PC-9 (cell line): ENCODE measurements around the gene LHFPL2. TPM values are rescaled to one million over a fixed set of nuclear protein-coding genes. Genes with fewer than 3 reads are reported as not detected.
A peak's percentile ranks its signal among the peaks of the same experiment; 100 is the strongest.

Experiments used
- BruUV-seq: library from RNA; stranded (reverse); fragments of 400-500 nt; replicated peaks from 2 replicates; lab custom pipeline; 2021; lab: Mats Ljungman, UMichigan
- CTCF ChIA-PET: fragments of 300-600 bp; sonication (Branson Sonifier 250); formaldehyde crosslinking; loops from one replicate; lab custom pipeline; 2022; ENCODE audit warnings: antibody characterized with exemption; lab: Charles Lee
- POLR2A ChIA-PET: fragments of 300-600 bp; sonication (Branson Sonifier 250); formaldehyde crosslinking; loops from one replicate; lab custom pipeline; 2022; ENCODE audit warnings: antibody characterized with exemption; ENCODE audit not compliant: unreplicated experiment; lab: Charles Lee
- DNase-seq, 2 experiments: peaks; one replicate each; pipeline versions ENCODE4 v3.0.0 to v3.0.0-alpha.2; 2015 to 2022; ENCODE audit warnings: mixed read lengths in 1 of 2
- H2AFZ ChIP-seq: fragments of 200-600 bp; sonication (generic); 2 replicates; pipeline ENCODE4 v1.8.1; 2017; ENCODE audit warnings: antibody characterized with exemption
- H3F3A ChIP-seq: fragments of 200-600 bp; sonication (generic); 2 replicates; pipeline ENCODE4 v1.8.1; 2017; ENCODE audit warnings: antibody characterized with exemption, mild to moderate bottlenecking, low read depth; ENCODE audit not compliant: insufficient read depth
- H3K27ac ChIP-seq: fragments of 200-600 bp; sonication (generic); 2 replicates; pipeline ENCODE4 v1.6.1; 2016; ENCODE audit warnings: mixed run types
- H3K27me3 ChIP-seq: fragments of 200-600 bp; sonication (generic); 2 replicates; pipeline ENCODE4 v1.6.1; 2016; ENCODE audit warnings: low read depth, mixed run types; ENCODE audit not compliant: insufficient read depth
- H3K36me3 ChIP-seq: fragments of 200-600 bp; sonication (generic); 2 replicates; pipeline ENCODE4 v1.6.1; 2016; ENCODE audit warnings: low read depth, mixed run types
- H3K4me1 ChIP-seq: fragments of 200-600 bp; sonication (generic); replicated peaks from 2 replicates; pipeline ENCODE4 v1.6.1; 2016; ENCODE audit warnings: mixed run types; ENCODE audit not compliant: insufficient read depth
- H3K4me2 ChIP-seq: fragments of 200-600 bp; sonication (generic); 2 replicates; pipeline ENCODE4 v1.6.1; 2017; ENCODE audit warnings: mixed run types
- H3K4me3 ChIP-seq: fragments of 200-600 bp; sonication (generic); 2 replicates; pipeline ENCODE4 v1.6.1; 2016; ENCODE audit warnings: mixed run types
- H3K79me2 ChIP-seq: fragments of 200-600 bp; sonication (generic); 2 replicates; pipeline ENCODE4 v1.6.1; 2017; ENCODE audit warnings: low read depth, mixed run types
- H3K9me2 ChIP-seq: fragments of 200-600 bp; sonication (generic); 2 replicates; pipeline ENCODE4 v1.8.1; 2017; ENCODE audit warnings: mild to moderate bottlenecking; ENCODE audit not compliant: insufficient read depth
- H3K9me3 ChIP-seq: fragments of 200-600 bp; sonication (generic); 2 replicates; pipeline ENCODE4 v1.8.1; 2016; ENCODE audit warnings: low read depth; ENCODE audit not compliant: insufficient read depth
- H4K20me1 ChIP-seq: fragments of 200-600 bp; sonication (generic); 2 replicates; pipeline ENCODE4 v1.8.1; 2017; ENCODE audit not compliant: insufficient read depth
- EZH2 ChIP-seq: fragments of 200-600 bp; sonication (generic); IDR thresholded peaks from 2 replicates; pipeline ENCODE4 v1.8.0; 2017; ENCODE audit warnings: antibody characterized with exemption, low read depth
- intact Hi-C: fragments of 100-400 bp; cut with micrococcal nuclease; formaldehyde crosslinking; loops from one replicate; pipeline ENCODE4 v1.10.0; 2022; ENCODE audit not compliant: unreplicated experiment
- total RNA-seq: library from RNA; stranded (reverse); gene quantifications from 2 replicates; pipeline ENCODE4 v1.2.3, GENCODE V29; 2021
- TF ChIP-seq, protein P1 (sequence below): fragments of 200-600 bp; sonication (generic); conservative IDR thresholded peaks from 2 replicates; pipeline ENCODE4 v1.6.1; 2017; ENCODE audit warnings: mixed run types, antibody characterized with exemption, mild to moderate bottlenecking, moderate library complexity

The LHFPL2 gene
- total RNA-seq, 1 experiment from 2014 or later, result 10.1 TPM

DNA sequence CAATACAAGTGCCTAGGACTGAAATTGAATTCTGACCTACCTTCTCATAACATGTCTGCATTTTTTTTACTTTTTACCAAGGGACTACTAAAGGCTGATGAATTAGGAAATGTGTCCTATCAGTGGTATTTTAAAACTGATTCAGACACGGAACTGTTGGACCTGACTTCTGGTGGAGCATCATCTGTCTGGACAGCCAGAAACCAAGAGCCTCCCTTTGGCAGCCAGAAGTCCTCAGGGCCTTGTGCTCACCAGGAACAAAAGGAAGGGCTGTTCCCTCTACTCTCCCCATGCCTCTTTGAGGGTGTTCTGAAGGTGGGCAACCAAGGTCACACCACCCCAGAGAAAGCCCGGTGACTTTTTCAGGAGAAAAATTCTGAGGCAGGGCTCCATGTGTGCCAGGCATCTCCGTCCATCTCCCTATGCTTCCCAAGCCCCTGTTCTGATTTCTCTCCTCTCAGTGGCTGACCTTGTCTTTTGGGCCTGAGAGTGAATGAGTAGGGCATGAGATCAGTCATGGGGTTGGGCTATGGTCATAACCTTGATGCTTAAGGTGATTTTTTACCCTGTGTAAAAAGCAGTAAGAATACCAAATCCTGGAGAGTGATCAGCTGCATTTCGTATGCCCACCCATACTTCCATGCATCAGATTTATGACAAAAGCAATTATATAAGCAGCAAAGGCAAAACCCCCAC, 144.5 kb downstream of the LHFPL2 start:
- no peaks in the 10 kb centered on the region for H3K27me3 ChIP-seq
- intact Hi-C loops, result loop anchor here (1.0 to 10.0 kb wide), 2 partner anchors 25 to 91 kb away; no protein-coding TSS in a partner anchor
- H3K9me2 ChIP-seq, result no peaks in the 10 kb centered on the region
- no peak overlapping the region for H2AFZ ChIP-seq
- no TSS peak for BruUV-seq
- H4K20me1 ChIP-seq, result no peaks in the 10 kb centered on the region
- CTCF ChIA-PET, result no interaction called here
- H3K4me3 ChIP-seq, result peak overlapping the region; percentile 13; the same call in 1 of the 2 replicates
- no peak for DNase-seq
- peak overlapping the region; percentile 75 for H3K4me2 ChIP-seq
- peak overlapping the region; percentile 98 for H3K27ac ChIP-seq
- no peaks in the 10 kb centered on the region for H3K9me3 ChIP-seq
- POLR2A ChIA-PET, result no interaction called here
- peaks cover 70% of the 10 kb centered on the region for H3K4me1 ChIP-seq
- H3K36me3 ChIP-seq, result no peaks in the 10 kb centered on the region
- peaks cover 83% of the 10 kb centered on the region for H3K79me2 ChIP-seq
- H3F3A ChIP-seq, result peaks cover 33% of the 10 kb centered on the region
- TF ChIP-seq, protein P1, sequence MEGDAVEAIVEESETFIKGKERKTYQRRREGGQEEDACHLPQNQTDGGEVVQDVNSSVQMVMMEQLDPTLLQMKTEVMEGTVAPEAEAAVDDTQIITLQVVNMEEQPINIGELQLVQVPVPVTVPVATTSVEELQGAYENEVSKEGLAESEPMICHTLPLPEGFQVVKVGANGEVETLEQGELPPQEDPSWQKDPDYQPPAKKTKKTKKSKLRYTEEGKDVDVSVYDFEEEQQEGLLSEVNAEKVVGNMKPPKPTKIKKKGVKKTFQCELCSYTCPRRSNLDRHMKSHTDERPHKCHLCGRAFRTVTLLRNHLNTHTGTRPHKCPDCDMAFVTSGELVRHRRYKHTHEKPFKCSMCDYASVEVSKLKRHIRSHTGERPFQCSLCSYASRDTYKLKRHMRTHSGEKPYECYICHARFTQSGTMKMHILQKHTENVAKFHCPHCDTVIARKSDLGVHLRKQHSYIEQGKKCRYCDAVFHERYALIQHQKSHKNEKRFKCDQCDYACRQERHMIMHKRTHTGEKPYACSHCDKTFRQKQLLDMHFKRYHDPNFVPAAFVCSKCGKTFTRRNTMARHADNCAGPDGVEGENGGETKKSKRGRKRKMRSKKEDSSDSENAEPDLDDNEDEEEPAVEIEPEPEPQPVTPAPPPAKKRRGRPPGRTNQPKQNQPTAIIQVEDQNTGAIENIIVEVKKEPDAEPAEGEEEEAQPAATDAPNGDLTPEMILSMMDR, result no peak
- no peak for TF ChIP-seq EZH2

DNA sequence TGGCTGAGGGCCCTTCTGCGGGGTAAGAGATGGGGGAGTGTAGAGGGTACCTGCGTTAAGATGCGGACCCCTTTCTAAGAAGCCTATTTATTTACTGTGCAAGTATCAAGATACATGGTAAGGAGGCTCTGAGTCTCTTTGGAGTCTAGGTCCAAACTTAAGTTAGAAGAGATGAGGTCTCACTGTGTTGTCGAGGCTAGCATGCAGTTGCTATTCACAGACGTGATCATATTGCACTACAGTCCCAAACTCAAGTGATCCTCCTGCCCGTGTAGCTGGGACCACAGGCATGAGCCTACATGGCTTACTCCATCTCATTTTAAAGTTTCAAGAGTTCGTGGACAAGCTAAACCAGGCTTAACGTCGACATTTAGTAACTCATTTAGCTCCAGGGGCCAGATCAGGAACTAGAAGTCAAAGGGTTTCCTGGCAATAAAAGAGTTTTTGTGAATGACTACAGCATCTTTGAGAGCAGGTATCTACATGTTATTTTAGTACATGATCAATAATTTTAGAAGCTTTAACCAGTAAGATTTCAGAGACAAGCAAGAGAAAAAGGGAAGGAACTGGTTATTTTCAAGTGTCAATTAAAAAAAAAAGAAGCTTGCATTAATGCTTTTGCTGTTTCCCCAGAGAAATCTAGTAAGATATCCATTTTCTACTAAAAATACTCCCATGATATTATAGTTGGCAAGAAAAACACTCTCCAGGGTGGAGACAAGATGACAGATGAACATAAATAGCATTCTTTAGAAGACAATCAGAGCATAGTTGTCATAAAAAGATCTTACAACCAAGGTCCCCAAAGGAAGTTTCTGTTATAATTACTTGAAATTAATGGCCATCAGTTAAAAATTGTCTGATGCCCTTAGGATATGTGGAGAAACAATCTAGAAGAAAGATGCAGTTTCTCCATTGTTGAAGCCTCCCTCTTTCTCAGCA, 146.9 kb downstream of the LHFPL2 start:
- no peak for DNase-seq
- no peak overlapping the region for H2AFZ ChIP-seq
- H3K9me2 ChIP-seq, result no peaks in the 10 kb centered on the region
- no peaks in the 10 kb centered on the region for H3K9me3 ChIP-seq
- H3K36me3 ChIP-seq, result no peaks in the 10 kb centered on the region
- H3K4me2 ChIP-seq, result no peak overlapping the region
- intact Hi-C loops, result loop anchor here (10.0 kb wide), 1 partner anchor 93 kb away; no protein-coding TSS in a partner anchor
- H4K20me1 ChIP-seq, result no peaks in the 10 kb centered on the region
- peaks cover 30% of the 10 kb centered on the region for H3F3A ChIP-seq
- ChIA-PET CTCF (no interaction called here), POLR2A (no interaction called here)
- peaks cover 70% of the 10 kb centered on the region for H3K79me2 ChIP-seq
- no peak overlapping the region for H3K4me3 ChIP-seq
- BruUV-seq, result no TSS peak
- TF ChIP-seq EZH2, result no peak
- TF ChIP-seq, protein P1, result no peak
- H3K4me1 ChIP-seq, result peaks cover 59% of the 10 kb centered on the region
- 0 out of 2 replicates have a peak overlapping the region, but pooled peaks have one; percentile 22 for H3K27ac ChIP-seq
- H3K27me3 ChIP-seq, result no peaks in the 10 kb centered on the region

DNA sequence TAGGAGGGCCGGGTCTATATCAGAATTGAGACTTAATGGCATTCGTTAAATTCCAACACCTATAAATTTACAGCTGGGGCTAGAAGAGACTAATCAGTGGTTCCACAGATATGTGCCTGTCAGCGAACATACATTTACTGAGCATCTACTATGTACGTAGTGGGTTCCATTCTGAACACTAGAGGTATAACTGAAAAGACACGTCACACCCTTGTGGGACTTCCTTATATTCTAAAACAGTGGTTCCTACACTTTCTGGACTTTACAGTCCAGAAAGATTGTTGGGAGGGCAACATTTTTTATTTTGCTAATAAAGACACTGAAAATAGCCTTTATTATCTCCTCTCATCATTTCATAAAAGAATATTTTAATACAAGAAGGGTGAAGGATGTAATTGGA, 147.7 kb downstream of the LHFPL2 start:
- Histone ChIP-seq H3K36me3 (no peaks in the 10 kb centered on the region), H3K27ac (no peak overlapping the region), H3K4me3 (no peak overlapping the region), H3K79me2 (peaks cover 65% of the 10 kb centered on the region), H2AFZ (no peak overlapping the region), H3K9me3 (no peaks in the 10 kb centered on the region), H3K9me2 (no peaks in the 10 kb centered on the region), H3K4me2 (no peak overlapping the region), H4K20me1 (no peaks in the 10 kb centered on the region), H3K4me1 (peaks cover 59% of the 10 kb centered on the region), H3K27me3 (no peaks in the 10 kb centered on the region), H3F3A (peaks cover 25% of the 10 kb centered on the region)
- no TSS peak for BruUV-seq
- intact Hi-C loops, result loop anchor here (10.0 kb wide), 1 partner anchor 94 kb away; no protein-coding TSS in a partner anchor
- TF ChIP-seq, protein P1, result no peak
- TF ChIP-seq EZH2, result no peak
- CTCF ChIA-PET, result no interaction called here
- POLR2A ChIA-PET, result no interaction called here
- no peak for DNase-seq
